Measurements from ENCODE around the gene SPESP1. TPM values are rescaled to one million over a fixed set of nuclear protein-coding genes. Genes with fewer than 3 reads are reported as not detected.
A peak's percentile ranks its signal among the peaks of the same experiment; 100 is the strongest.

SPESP1 gene
- total RNA-seq, 1 experiment from 2014 or later, result not detected

- DNase-seq (ENCODE audit: low read depth), result no peak
Measured at GRCh38 chr15:68990992-68991500, 60.7 kb downstream of the SPESP1 start.

- DNase-seq (ENCODE audit: low read depth), result no peak
Measured at GRCh38 chr15:68991723-68992122, 61.4 kb downstream of the SPESP1 start.

GRCh38 chr15:68992696-68993095 is 62.4 kb downstream of the SPESP1 start:
- no peak for DNase-seq (ENCODE audit: low read depth)

- no peak for DNase-seq (ENCODE audit: low read depth)
Measured at GRCh38 chr15:68993276-68993675, 63.0 kb downstream of the SPESP1 start.

- peak; percentile 35 for DNase-seq (ENCODE audit: low read depth)
Measured at GRCh38 chr15:68994149-68994548, 63.8 kb downstream of the SPESP1 start.

- DNase-seq (ENCODE audit: low read depth), result no peak
Measured at GRCh38 chr15:68994981-68995761, 64.8 kb downstream of the SPESP1 start.

Other genes starting within 250 kb of the SPESP1 start
- 80.0 and 120 TPM in 2 replicates for gene ANP32A, start 109.6 kb upstream of the SPESP1 start, total RNA-seq (2014; rRNA removed; shearing (Covaris generic))
- gene NOX5, start 84.2 kb downstream of the SPESP1 start, total RNA-seq (2014; rRNA removed; shearing (Covaris generic)), result 0.03 and 1.1 TPM in 2 replicates
- 16.2 and 18.6 TPM in 2 replicates for gene GLCE, start 230.1 kb downstream of the SPESP1 start, total RNA-seq (2014; rRNA removed; shearing (Covaris generic))